GM21723 (cell line): Measurements from ENCODE around the gene TAX1BP3.

ENCODE experiments used
- ATAC-seq: cut with Tn5 transposase; IDR thresholded peaks from one replicate; pipeline ENCODE4 v1.9.1; 2021; ENCODE audit warnings: mild to moderate bottlenecking, moderate library complexity; ENCODE audit not compliant: unreplicated experiment

The TAX1BP3 gene

DNA sequence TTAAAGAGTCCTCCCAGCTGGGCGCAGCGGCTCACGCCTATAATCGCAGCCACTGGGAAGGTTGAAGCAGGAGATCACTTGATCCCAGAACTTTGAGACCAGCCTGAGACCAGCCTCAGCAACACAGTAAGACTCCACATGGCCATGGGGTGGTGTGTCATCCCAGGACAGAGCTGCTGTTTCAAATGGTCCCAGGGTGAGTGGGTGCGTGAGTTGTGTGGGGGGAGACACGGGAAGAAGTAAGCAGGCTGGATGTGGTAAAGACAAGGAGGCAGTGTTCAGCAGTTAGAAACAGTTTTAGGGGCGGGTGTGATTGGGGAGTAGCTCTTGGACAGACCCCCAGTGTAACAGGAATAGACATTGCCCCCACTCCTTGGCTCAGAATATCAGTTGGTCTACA is 36.1 kb downstream of the TAX1BP3 start:
- no peak for ATAC-seq

DNA sequence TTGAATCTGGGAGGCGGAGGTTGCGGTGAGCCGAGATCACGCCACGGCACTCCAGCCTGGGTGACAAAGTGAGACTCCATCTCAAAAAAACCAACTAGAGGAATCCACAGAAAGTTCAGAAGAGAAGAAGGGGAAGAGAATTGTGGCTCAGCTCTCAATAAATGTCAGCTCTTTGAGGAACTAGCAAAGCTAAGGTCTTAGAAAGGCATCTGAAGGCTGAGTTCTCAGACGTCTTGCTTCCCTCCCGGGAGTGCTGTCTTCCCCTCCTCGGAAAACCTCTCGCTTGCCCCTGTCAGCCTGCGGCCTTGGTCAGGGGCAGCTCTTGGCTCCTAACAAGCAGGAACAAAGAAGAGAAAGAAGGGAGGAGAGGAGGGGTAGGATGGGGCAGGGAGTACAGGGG is 37.6 kb downstream of the TAX1BP3 start:
- ATAC-seq: no peak

DNA sequence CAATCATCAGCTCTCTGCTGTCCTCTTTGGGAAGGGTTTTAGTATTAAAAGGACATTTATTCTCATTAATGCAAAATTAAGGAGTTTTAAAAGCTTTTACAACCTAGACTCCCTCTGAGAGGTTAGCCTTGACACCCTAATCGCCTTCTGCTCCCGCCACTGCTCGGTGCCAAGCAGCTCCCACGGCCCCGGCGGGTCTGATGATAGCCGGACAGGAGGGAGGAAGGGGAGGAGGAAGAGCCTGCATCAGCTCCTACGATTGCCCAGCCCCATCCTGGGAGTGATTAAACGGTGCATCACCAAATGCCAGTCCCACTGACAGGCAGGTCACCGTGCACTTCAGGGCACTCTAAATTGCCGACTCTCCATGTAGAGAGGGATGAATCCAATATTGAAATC is 40.6 kb downstream of the TAX1BP3 start:
- no peak for ATAC-seq

DNA sequence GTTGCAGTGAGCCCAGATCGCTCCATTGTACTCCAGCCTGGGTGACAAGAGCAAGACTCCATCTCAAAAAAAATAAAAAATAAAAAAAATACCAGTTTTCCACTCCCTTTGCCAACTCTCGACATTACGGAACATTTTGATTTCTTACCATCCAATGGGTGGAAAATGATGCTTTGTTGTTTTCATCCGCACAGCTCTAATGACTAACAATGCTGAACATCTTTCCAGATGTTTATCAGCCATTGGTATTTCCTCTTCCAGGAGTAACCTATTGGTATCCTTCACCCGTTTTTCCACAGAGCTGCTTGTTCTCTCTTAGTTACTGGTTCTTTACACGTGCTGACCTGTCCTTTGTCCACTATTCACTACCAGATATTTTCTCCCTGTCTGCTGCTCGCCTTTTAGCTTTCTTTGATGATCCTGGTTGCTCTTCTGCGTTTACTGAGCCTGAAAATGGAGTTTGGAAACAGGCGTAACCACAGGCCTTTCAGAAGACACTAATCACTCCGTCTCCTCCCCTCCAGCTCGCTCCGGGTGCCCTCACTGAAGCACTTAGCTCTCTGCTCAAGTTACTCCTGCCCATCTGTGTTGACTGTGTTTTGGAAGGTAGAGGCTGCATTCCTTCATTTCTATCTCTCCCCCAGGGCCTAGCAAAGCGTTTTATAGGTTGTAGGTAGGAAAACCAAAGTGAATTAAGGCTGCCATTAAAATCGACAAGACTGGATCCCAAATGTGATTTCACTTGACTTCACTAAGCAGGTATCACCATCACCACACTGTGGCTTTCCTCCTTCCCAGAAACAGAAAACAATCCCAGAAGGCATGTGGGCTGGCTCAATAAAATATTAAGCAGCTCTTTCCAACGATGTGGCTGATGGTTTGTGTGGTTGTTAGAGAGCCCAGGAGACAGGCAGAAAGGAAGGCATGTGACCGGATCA is 41.3 kb downstream of the TAX1BP3 start:
- no peak for ATAC-seq

DNA sequence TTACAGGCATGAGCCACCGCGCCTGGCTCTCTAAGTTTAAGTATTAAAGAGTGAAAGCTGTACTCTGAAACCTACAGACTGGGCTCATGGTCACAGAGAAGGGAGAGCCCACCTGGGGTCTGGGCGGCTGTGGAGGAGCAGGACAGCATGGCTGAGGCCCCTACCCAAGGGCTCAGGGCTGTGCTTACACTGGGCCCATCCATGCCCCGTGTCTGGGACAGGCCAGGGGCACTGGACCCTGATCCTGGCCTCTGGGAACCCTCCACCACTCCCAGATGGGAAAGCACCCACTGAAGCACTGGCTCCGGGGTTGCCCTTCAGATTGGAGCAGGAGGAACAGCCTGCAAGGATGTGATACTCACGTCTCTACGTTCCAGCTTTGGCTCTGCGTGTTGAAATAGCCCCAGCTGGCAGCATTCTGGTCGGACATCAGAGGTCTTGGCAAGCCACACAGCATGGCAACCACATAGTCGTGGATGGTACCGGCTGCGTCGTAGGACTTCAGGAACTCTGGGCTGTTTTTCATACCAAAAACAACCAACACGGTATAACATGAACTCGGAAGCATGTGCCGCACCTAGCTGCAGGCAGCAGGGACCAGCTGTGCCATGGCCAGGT is 45.3 kb downstream of the TAX1BP3 start:
- ATAC-seq: no peak

DNA sequence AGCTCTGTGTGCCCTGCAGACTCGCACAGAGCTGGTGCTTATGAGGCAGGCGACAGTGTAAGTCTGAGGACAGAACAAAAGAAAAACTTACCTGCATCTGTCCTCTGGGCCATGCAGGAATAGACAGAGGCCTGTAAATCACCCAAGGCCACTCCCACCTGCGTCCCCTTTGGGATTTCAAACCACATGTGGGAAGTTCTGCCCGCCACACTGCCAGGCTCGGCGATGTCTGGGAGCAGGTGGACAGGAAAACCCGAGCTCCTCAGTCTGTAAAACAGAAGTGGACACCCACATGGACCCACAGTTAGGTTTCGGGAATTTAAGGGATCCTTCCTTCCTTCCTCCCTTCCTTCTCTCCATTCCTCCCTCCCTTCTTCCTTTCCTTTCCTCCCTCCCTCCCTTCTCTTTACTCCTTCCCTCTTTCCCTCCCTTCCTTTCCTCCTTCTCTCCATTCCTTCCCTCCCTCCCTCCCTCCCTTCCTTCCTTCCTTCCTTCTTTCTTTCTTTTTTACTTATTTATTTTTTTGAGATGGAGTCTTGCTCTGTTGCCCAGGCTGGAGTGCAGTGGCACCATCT is 47.1 kb downstream of the TAX1BP3 start:
- ATAC-seq: no peak

DNA sequence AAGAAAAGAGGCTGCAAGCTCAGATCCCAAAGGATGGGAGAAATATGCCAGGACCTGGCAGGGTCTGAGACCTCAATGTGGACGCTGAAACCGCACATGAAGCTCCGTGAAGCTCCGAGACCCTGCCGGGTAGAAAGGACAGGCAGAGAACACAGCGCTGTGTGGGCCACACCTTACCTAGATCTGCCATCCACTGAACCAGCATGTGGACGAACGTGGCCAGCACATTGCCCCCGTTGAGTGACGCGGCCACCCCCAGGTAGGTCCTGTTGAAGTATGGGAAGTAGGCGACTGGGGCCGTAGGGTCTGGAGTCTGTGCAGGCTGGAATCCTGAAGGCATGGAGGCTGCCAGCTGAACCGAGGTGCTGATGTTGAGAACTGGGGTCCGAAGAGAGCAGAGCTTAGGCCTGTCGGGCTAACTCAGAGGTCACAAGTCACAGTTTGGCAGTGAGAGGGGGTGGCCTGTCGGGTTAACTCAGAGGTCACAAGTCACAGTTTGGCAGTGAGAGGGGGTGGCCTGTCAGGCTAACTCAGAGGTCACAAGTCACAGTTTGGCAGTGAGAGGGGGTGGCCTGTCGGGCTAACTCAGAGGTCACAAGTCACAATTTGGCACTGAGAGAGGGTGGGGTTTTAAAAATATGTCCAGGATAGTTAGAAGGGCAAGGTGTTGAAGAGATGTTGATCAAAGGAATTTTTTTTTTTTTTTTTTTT is 53.1 kb downstream of the TAX1BP3 start:
- no peak for ATAC-seq

DNA sequence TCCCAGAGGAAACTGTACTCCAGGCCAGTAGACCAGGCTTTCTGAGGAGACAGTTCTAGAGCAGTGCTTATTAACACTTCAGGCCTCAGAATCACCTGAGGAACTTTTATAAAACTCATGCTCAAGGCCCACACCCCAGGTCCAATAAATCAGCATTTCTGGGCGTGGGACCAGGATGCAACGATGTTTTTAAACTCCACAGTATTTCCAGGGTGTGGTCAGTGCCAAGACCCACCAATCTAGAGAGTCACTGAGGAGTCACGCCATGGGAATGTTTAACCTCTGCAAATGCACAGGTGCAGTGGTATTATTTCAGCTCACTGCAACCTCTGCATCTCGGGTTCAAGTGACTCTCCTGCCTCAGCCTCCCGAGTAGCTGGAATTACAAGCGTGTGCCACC is 55.3 kb downstream of the TAX1BP3 start:
- ATAC-seq: no peak
